AG08395 (cell line): ENCODE measurements around the gene TANC1.
A peak's percentile ranks its signal among the peaks of the same experiment; 100 is the strongest.

Source experiments
- DNase-seq: peaks from one replicate; pipeline ENCODE4 v3.0.0; 2012; ENCODE audit warnings: mixed read lengths, low spot score

The TANC1 gene

DNA sequence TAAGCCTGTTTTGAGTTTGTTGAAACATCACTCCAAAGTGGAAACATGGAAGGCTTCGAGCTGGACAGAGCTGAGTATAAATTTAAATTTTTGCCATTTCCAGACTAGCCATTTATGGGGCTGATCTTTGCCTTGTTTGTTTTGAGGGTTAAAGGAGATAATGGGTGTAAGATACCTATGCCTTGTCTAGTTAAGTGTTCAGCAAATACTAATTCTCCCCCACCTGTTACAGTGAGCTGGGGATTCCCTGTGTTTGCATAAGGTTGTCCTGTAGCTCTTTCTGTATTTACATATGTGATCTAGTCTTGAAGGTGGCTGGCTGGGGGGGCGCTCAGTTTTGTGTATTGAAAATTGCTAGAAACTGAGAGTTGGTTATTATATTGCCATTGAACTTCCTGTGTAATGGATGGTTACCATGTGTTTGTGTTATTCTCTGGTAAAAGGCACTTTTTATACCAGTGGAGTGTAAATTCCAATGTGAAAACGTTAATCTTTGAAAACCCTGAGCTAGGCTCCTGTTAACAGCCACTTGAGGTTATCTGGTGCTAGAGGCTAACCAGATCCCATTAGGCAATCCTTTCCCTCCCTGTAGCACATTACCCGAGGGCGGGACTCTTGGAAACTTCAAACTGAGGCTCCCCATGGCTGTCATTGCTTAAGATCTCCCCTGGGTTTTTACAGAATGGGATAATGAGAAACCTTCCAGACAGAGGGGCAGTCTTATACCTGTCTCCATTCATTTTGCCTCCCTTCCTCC, 26.7 kb downstream of the TANC1 start:
- DNase-seq = peak; percentile 43

DNA sequence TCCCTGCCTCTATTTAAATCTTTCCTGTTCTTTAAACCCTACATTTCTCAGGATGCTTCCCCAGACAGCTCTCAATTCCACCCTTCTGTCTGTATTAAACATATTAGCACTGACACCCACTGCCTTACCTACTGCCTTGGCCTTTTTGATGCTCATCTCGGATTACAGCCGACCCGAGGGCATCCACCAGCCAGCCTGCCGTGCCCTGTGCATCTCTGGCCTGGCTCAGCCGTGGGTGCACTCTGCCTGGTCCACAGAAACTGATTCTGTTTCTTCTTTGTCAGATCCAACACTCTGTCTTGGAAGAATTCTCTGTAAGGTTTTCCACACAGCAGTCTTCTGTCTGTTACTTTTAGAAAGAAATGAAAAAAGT, 27.2 kb downstream of the TANC1 start:
- no peak for DNase-seq

DNA sequence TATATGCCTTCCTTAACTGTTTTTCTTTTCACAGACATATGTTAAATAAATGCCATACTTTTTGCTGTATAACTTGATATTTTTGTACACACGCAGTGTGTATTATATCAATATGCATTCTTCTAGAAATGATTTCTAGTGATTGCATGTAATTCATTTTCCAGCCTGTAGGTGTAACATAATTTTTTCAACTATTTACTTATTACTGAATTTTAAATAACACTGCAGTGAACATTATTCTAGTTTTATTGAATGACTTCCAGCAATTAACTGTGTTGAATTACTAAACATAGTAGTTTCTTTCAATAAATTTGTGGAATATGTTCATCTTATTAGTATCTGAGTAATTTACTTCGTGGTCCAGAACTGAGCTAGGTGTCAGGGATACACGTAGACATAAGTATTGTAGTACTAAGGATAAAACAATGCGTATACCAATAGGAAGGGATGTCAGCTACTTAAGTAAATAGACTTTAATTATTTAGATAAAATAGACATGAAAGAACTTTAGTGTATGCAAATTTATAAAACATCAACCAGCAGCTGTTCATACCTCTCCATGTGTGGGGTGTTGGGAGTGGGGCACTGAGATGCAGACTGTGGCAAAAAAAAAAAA, 28.0 kb downstream of the TANC1 start:
- DNase-seq = no peak

DNA sequence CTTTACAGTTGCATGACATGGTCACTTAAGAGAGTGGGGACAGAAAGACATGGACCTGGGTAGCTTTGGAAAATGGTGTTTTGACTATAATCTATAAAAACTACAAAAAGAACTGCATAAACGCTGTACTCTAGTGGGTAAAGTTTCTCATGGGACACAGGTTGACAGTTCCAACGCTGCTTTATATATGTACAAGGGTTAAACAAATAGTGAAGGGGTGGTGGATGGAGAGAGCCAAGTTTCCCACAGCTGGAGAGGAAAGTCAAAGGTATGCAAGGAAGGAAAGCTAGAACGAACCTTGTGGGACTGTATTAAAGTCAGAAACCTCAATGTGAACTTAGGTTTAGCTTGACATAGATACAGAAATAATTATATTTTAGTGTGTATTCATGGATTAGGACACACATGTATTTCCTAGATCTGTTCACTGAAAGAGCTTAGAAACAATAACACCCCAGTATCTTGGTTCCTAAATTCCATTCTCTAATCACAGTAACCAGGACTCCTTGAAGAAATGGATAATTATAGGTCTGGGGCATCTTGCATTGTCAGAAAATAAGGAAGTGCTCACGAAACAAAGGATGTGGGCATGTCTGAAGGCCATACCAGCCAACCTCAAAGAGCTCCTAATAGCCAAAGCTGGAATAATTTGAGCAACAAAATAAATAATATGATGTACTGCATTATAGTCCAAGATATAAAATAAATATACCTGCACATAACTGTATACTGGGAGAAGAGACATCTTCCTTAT, 28.8 kb downstream of the TANC1 start:
- DNase-seq = no peak

DNA sequence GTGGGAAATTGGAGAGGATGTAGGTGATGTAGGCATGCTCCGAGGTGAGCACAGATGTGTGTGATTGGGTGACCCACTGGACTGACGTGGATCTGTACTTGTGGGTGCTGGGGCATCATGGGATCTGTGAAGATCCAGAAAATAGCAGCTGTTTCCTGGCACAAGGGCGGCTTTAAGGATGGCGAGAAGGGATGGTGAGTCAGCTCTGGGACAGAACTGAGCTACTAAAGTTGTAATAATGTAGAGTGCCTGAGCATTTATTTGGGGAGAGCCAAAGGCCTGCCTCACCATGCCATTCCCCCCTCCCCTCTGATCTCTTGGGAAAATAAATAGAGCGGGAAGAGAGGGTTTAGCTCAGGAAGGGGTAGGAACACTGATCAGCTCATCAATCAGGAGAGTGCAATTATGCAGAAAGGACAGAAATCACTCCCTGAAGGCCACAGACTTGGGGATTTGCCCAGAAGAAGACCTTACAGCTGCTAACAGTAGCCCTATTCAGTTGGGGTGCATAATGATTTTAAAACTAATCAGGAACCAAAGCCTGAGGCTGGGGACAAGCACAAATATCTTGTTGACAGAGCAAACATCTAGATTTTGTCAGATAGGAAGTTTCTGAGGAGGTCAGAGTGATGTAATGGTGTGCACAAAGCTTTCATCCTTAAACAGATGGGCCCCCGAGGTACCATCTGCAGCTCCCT, 30.3 kb downstream of the TANC1 start:
- peak; percentile 21 for DNase-seq

DNA sequence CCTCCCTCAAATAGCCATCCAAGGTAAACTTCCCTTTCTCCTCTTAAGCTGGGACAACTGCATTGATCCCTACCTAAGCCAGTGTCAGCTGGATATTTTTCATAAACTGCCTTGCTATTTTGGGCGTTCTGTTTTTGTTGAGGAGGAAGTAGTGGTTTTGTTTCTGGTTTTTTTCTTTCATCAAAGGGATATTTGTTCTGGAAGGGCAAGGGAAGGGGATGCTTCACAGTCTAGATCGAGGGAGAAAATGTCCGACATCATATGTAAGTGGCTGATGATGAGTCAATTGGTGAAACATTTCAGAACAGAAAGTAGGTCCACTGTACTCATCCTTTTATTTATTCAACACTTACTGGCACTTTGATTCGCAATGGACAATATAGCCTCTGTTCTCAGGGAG, 31.0 kb downstream of the TANC1 start:
- DNase-seq = no peak

DNA sequence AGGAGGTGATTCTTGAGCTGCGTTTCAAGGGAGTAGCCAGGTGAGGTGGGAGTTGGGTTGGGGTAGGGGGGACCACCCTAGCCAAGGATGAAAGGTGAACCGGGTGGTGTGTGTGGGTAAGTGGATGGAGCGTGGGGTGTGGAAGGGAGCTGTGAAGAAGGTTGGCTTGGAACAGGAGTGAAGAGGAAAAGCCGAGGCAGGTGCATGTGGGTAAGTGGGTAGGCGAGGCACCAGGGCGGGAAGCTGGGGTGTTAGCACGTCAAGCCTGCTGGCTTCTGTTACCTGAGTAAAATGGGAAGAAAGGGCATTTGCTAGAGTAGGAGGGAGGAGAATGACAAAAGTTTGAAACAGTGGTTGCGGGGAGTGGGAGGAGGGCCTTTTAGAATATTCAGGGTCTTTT, 31.6 kb downstream of the TANC1 start:
- DNase-seq = no peak

DNA sequence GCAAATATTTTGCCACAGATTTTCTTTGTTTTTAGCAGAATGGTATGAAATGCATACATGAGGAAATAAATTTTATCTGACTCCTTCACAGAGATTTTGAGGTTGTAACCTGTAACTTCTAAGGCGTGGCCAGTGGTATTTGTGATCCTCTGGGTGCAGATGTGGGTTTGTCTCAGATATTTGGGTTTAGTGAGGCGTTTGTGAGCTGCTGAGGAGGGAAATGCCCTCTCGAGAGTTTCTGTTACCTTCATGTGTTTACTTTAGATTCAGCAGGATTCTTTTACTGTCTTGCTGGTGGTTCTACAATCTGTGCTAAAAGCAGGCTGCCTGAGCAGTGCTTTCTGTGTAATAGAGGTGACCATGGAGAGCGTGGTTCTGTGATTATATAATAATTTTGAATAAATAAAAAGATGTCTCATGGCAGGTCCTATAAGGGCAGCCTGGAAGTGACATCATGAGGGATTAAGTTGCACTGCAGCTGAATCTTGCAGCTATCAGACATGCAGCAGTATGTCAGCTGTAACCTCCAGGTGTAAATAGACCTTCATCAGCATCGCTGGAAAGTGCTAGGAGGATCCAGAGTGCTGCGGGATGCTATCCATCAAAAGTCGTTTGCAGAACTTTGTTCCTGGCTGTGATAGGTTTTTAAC, 34.1 kb downstream of the TANC1 start:
- no peak for DNase-seq

DNA sequence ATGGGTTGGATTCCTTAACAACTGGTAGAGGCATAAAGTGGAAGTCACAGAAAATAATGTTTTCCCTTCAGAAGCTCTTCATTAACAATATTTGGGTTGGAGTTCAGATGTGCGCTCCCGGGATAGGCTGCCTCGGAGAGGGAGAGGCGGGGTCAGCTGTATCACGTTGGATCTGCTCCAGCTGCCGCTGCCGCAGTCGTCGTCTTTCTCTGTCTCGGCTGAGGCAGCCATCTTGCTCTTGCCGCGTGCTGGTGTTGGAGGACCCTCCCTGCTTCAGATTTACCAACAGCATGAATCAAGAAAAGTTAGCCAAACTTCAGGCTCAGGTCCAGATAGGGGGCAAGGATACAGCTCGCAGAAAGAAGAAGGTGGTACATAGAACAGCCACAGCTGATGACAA, 35.1 kb downstream of the TANC1 start:
- DNase-seq = no peak

DNA sequence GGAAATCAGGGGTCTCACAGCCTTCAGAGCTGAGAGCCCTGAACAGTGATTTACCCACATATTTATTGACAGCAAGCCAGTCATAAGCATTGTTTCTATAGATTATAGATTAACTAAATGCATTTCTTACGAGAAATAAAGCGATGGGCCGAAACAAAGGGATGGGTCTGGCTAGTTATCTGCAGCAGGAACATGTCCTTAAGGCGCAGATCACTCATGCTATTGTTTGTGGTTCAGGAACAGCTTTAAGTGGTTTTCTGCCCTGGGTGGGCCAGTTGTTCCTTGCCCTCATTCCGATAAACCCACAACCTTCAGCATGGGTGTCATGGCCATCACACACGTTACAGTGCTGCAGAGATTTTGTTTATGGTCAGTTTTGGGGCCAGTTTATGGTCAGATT, 36.4 kb downstream of the TANC1 start:
- DNase-seq = no peak

DNA sequence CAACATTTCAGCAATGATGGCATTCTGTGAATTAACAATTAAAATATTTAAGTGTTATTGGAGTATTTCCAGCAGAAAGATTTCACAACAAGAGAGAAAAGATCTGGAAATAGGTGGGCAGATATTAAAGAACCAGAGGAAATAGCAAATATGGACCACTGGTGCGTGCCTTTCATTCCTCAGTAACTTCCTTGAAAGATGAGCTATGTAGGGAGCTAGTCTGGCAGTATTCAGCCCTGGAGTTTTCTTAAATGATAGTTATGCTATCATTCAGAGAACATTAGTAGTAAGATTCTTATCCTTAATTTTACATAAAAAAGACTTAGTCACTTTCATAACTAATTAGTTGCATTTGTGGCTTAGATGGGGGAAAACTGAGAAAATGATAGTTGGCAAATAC, 41.5 kb downstream of the TANC1 start:
- no peak for DNase-seq

DNA sequence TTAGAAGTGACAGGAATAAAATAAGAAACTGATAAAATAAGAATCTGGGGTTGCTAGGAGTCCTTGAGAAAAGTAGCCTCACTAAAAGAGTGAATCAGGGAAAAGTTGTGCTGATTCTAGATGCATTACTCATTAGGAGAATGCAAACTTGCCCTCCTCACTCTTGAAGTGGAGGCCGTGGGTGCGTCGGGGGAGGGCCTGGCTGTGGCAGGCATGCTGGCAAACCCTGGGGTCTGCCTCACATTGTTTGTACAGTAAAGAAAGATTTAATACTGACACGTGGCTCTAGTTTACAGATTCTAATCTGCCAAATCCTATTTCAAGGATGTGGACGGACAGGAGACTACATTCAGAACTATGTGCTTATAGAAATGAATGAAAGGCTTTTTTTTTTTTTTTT, 41.9 kb downstream of the TANC1 start:
- peak; percentile 70 for DNase-seq

DNA sequence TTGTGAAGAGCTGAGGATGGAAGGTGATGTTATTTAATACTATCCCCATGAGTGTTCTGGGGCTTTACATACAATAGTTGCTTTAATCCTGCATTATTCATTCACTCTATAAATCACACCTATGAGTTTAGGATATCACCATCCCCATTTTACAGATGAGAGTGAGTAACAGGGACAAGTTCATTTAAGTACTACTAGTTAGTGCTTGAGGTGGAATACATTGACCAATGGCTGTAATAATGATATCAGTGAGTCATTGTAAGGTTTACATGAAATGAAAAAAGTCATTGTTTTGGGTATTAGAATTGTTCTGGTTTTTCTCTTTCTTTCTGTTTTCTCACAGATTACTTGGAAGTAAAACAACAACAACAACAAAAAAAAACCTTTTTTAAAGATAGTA, 42.5 kb downstream of the TANC1 start:
- DNase-seq = no peak

DNA sequence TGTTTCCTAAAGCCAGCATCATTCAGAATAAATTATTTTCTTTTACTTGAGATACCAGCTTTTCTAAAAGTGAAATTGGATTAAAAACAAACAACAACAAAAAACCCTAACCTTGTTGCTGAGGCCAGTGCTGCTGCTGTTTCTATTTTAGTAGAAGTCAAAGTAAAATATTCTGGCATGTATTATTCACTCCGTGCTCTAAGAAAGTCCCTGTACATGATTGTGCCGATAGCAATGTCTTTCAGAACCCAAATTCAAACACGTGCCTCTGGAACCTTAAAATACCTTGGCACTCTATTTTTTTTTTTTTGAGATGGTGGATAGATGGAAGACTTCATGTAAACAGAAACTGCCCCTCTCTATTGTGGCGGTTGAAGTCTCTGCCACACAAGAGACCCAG, 43.7 kb downstream of the TANC1 start:
- no peak for DNase-seq

DNA sequence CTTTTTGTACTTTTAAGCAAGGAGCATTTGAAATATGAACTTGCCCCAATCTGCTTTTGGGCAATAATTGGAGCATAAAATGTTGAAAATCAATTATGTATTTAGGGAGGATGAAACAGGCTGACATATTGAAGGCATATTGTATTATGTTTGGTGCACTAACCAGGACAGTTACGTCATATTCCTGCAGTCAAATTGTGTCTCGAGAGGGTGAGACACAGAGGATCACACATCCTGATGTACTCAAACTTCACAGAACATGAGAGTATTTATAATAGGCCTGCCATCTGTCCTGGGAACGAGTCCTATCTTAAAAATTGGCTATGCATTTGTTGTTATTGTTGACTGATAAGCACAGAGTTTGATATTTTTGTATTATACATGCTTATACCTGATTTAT, 44.7 kb downstream of the TANC1 start:
- DNase-seq = no peak

DNA sequence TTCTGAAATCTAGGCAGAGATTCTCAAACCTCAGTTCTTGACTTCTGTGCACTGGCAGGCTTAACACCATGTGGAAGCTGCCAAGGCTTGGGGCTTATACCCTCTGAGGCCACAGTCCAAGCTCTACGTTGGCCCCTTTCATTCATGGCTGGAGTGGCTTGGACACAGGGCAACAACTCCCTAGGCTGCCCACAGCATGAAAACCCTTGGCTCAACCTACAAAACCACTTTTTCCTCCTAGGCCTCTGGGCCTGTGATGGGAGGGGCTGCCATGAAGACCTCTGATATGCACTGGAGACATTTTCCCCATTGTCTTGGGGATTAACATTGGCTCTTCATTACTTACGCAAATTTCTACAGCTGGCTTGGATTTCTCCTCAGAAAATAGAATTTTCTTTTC, 46.7 kb downstream of the TANC1 start:
- DNase-seq = no peak

DNA sequence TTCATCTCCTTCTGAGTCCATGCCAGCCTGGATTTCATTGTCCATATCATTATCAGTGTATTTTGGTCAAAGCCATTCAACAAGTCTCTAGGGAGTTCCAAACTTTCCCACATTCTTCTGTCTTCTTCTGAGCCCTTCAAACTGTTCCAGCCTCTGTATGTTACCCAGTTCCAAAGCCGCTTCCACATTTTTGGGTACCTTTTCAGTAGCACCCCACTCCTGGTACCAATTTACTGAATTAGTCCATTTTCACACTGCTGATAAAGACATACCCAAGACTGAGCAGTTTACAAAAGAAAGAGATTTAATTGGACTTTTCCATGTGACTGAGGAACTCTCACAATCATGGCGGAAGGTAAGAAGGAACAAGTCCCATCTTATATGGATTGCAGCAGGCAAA, 47.4 kb downstream of the TANC1 start:
- no peak for DNase-seq

DNA sequence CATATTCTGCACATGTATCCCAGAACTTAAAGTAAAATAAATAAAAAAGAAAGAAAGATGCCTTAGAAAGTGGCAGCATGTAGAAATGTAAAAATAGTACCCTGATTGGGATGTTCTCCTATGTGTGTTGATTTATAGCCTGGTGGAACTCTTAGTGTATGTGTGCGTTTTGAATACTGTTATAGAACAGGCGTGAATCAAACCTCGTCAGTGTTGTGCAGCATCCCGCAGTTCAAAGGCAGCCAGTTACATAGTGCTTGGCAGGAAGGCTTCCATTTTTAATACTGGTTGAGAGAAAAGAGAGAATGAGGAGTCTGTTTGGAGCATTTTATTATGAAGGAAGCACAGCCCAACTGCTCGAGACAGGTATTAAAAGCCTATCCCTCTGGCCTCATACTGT, 49.4 kb downstream of the TANC1 start:
- no peak for DNase-seq

DNA sequence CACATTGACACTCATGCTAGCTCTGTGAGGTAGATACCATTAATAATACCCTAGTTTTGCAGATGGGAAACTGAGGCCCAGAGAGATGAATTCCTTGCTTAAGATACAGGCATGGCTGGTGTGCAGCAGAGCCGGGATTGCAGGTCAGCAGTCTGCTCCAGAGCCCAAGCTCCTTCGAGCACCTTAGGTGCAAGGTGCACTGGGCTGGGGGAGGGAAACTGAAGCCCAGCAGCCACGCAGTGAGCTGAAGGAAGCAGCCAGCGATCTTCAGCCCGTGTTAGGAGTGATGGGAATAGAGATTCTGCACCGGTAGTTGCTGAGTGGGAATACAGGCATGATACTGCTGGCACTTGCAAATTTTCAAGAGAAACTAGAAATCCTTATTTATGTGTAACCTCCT, 50.6 kb downstream of the TANC1 start:
- DNase-seq = no peak

DNA sequence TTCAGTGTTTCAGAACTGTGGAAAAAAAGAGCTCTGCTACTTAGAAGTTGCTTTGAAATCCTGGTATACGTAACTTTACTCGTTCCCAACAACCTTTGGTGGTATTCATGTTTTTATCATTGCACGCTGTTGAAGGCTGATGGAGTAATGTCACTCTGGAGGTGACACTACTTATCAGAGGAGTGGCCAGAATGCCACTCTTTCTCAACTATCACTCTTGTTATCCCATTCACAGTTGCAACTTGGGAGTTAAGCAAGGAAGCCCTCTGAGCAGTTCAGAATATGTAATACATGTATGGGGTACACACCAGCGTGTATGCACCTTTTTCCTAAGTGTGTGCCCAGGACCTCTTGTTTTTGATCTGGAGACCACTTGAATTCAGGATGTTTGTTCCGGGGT, 53.6 kb downstream of the TANC1 start:
- no peak for DNase-seq

DNA sequence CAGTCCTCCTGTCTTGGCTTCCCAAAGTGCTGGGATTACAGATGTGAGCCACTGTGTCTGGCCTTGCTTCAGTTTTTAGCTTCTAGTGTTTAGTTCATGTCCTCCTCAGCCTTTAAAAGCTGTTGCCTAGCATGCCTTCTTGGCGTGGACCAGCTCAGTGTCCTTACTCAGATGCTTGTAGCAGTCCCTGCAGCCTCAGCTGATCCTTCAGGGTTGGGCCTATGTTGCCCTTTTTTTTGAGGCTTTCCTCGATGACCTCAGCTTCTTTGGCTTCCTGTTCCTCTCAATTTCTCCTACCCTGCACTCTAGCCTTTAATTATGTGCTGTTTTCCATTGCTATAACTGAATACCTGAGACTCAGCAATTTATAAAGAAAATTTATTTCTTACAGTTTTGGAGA, 57.7 kb downstream of the TANC1 start:
- no peak for DNase-seq

DNA sequence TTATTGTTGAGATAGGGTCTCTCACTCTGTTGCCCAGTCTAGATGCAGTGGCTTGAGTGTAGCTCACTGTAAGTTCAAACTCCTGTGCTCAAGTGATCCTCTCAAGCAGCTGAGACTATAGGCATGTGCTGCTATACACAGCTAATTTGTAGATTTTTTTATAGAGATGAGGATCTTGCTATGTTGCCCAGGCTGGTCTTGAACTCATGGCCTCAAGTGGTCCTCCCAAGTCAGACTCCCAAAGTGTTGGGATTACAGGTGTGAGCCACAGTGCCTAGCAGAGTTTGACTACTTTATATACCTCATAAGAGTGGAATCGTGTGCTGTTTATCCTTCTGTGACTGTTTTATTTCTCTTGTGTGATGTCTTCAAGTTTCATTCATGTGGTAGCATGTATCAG, 60.3 kb downstream of the TANC1 start:
- no peak for DNase-seq
